Head of caudate nucleus (tissue), 42 donors: ENCODE data around the gene LHPP.

ENCODE experiments used
- DNase-seq, 42 donors: peaks; one replicate each; pipeline versions ENCODE4 v3.0.0 to v3.0.0-alpha.2; 2020 to 2021; ENCODE audit warnings: mixed read lengths in 7 of 42
- intact Hi-C: fragments of 100-400 bp; cut with DNase I; formaldehyde crosslinking; loops from one replicate; pipeline ENCODE4 v1.15.0; 2022

LHPP gene

GRCh38 chr10:124649214-124649613 is 187.6 kb downstream of the LHPP start:
- intact Hi-C loops, result loop anchor here (5.0 kb wide), 1 partner anchor 93 kb away; the partner anchor contains the start of gene FAM53B
- peak in 34 of 42 donors; percentile 38 to 89 (median 70) for DNase-seq

- intact Hi-C loops, result no loop called here
- no peak for DNase-seq
Observed at GRCh38 chr10:124650263-124650662, 188.6 kb downstream of the LHPP start.

- intact Hi-C loops, result no loop called here
- no peak for DNase-seq
Observed at GRCh38 chr10:124650820-124651401, 189.3 kb downstream of the LHPP start.

- DNase-seq, result no peak
- intact Hi-C loops, result no loop called here
Observed at GRCh38 chr10:124651402-124651891, 189.8 kb downstream of the LHPP start.

GRCh38 chr10:124652200-124652599 is 190.6 kb downstream of the LHPP start:
- DNase-seq, result no peak
- intact Hi-C loops, result no loop called here

GRCh38 chr10:124652701-124653100 is 191.1 kb downstream of the LHPP start:
- intact Hi-C loops, result no loop called here
- DNase-seq, result no peak

- intact Hi-C loops, result no loop called here
Observed at GRCh38 chr10:124653311-124653710, 191.7 kb downstream of the LHPP start.

GRCh38 chr10:124653811-124654651 is 192.4 kb downstream of the LHPP start:
- DNase-seq, result peak in 1 of 42 donors; percentile 43
- intact Hi-C loops, result no loop called here

More at GRCh38 chr10:124653311-124653710, 191.7 kb downstream of the LHPP start:
- no peak for DNase-seq

- no peak for DNase-seq
- intact Hi-C loops, result no loop called here
Observed at GRCh38 chr10:124654686-124655085, 193.1 kb downstream of the LHPP start.

GRCh38 chr10:124655191-124656112 is 193.8 kb downstream of the LHPP start:
- DNase-seq, result no peak
- intact Hi-C loops, result no loop called here

GRCh38 chr10:124656113-124656490 is 194.5 kb downstream of the LHPP start:
- intact Hi-C loops, result no loop called here
- DNase-seq, result no peak

- intact Hi-C loops, result no loop called here
- DNase-seq, result no peak
Observed at GRCh38 chr10:124656541-124656940, 194.9 kb downstream of the LHPP start.

- no peak for DNase-seq
- intact Hi-C loops, result no loop called here
Observed at GRCh38 chr10:124657806-124658205, 196.2 kb downstream of the LHPP start.

- DNase-seq, result no peak
- intact Hi-C loops, result no loop called here
Observed at GRCh38 chr10:124658591-124659242, 197.1 kb downstream of the LHPP start.

- no peak for DNase-seq
- intact Hi-C loops, result no loop called here
Observed at GRCh38 chr10:124659380-124659779, 197.8 kb downstream of the LHPP start.

GRCh38 chr10:124660404-124661125 is 198.9 kb downstream of the LHPP start:
- DNase-seq, result no peak
- intact Hi-C loops, result no loop called here

- no peak for DNase-seq
- intact Hi-C loops, result no loop called here
Observed at GRCh38 chr10:124661660-124662180, 200.1 kb downstream of the LHPP start.

- DNase-seq, result no peak
- intact Hi-C loops, result no loop called here
Observed at GRCh38 chr10:124663228-124663627, 201.6 kb downstream of the LHPP start.
